IMR-90 (cell line): Measurements from ENCODE around the gene INAFM1.

ENCODE experiments used
- BHLHE40 ChIP-seq: fragments of 150-350 bp; IDR thresholded peaks from 2 replicates; pipeline ENCODE4 v1.6.1; 2016; ENCODE audit warnings: mild to moderate bottlenecking, low read depth, low read length
- CEBPB ChIP-seq: IDR thresholded peaks from 2 replicates; pipeline ENCODE4 v1.6.1; 2012; ENCODE audit warnings: low read depth, low read length, improper control_type of control experiment
- CHD1 ChIP-seq: IDR thresholded peaks from 2 replicates; pipeline ENCODE4 v1.6.1; 2012; ENCODE audit warnings: low read depth, low read length, improper control_type of control experiment
- CTCF ChIP-seq: conservative IDR thresholded peaks from 2 replicates; pipeline ENCODE4 v1.5.1; 2012; ENCODE audit warnings: mild to moderate bottlenecking, low read depth, low read length, improper control_type of control experiment
- ELK1 ChIP-seq: fragments of 150-350 bp; IDR thresholded peaks from 2 replicates; pipeline ENCODE4 v1.6.1; 2016; ENCODE audit warnings: low read depth, mild to moderate bottlenecking, low read length, moderate library complexity, borderline replicate concordance
- MAFK ChIP-seq: IDR thresholded peaks from 2 replicates; pipeline ENCODE4 v1.6.1; 2012; ENCODE audit warnings: low read depth, low read length, improper control_type of control experiment
- MAZ ChIP-seq: IDR thresholded peaks from 2 replicates; pipeline ENCODE4 v1.6.1; 2012; ENCODE audit warnings: low read depth, mild to moderate bottlenecking, low read length, improper control_type of control experiment, moderate library complexity, borderline replicate concordance
- MXI1 ChIP-seq: IDR thresholded peaks from 2 replicates; pipeline ENCODE4 v1.6.1; 2012; ENCODE audit warnings: low read depth, mild to moderate bottlenecking, low read length, moderate library complexity, borderline replicate concordance
- NFE2L2 ChIP-seq: fragments of 150-350 bp; IDR thresholded peaks from 2 replicates; pipeline ENCODE4 v1.6.1; 2016; ENCODE audit warnings: low read depth, mild to moderate bottlenecking, low read length
- POLR2A ChIP-seq: IDR thresholded peaks from 2 replicates; pipeline ENCODE4 v1.6.1; 2012; ENCODE audit warnings: mild to moderate bottlenecking, low read depth, low read length
- RFX5 ChIP-seq: IDR thresholded peaks from 2 replicates; pipeline ENCODE4 v1.8.0; 2012; ENCODE audit warnings: low read depth, mild to moderate bottlenecking, low read length, moderate library complexity
- SMC3 ChIP-seq: fragments of 150-350 bp; IDR thresholded peaks from 2 replicates; pipeline ENCODE4 v1.6.1; 2016; ENCODE audit warnings: low read depth, mild to moderate bottlenecking, antibody characterized with exemption, low read length, moderate library complexity

GRCh38 chr19:47275791-47276461, 1.2 kb downstream of the INAFM1 start:
- no peak for TF ChIP-seq CTCF
- no peak; the same call in 1 of the 2 replicates for TF ChIP-seq POLR2A
- TF ChIP-seq MAZ: no peak
- no peak for TF ChIP-seq ELK1
- no peak for TF ChIP-seq CHD1
- no peak for TF ChIP-seq RFX5
- TF ChIP-seq BHLHE40: no peak
- TF ChIP-seq NFE2L2: no peak
- TF ChIP-seq CEBPB: no peak
- no peak for TF ChIP-seq SMC3
- TF ChIP-seq MXI1: no peak
- no peak for TF ChIP-seq MAFK
